Measurements from ENCODE around the gene SNAPC2.
"Not testable (repeated sequence)": the region's sequence is repeated elsewhere in the genome, so short reads cannot be mapped to it uniquely, and the experiment has no call there.

SNAPC2 gene

DNA sequence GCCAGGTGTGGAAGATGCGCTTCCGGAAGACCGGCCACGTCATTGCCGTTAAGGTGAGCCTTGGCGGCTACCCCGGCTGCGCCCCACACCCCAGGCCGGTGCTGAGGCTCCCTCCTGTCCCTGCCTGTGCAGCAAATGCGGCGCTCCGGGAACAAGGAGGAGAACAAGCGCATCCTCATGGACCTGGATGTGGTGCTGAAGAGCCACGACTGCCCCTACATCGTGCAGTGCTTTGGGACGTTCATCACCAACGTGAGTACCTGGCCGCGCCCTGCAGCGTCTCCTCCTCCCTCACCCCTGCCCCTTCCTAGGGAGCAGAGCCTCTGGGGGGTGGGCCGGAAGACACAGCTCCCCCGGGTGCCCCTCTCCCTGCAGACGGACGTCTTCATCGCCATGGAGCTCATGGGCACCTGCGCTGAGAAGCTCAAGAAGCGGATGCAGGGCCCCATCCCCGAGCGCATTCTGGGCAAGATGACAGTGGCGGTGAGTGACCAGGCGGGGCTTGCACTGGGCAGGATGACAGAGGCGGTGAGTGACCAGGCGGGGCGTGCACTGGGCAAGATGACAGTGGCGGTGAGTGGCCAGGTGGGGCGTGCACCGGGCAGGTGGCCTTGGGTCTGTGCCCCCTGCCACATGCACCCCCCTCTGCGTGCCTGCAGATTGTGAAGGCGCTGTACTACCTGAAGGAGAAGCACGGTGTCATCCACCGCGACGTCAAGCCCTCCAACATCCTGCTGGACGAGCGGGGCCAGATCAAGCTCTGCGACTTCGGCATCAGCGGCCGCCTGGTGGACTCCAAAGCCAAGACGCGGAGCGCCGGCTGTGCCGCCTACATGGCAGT, 9.6 kb upstream of the SNAPC2 start:
- Mint-ChIP-seq H3K4me1 (peaks cover 17% of the 10 kb centered on the region), H3K27ac (no peak overlapping the region), H3K27me3 (peaks cover 4% of the 10 kb centered on the region), H3K4me3 (no peak overlapping the region), H3K36me3 (peaks cover 24% of the 10 kb centered on the region), H3K9me3 (no peaks in the 10 kb centered on the region)
- no peak for DNase-seq (ENCODE audit: low spot score in 2 of 2)
- ATAC-seq (ENCODE audit: low read depth) = no peak

DNA sequence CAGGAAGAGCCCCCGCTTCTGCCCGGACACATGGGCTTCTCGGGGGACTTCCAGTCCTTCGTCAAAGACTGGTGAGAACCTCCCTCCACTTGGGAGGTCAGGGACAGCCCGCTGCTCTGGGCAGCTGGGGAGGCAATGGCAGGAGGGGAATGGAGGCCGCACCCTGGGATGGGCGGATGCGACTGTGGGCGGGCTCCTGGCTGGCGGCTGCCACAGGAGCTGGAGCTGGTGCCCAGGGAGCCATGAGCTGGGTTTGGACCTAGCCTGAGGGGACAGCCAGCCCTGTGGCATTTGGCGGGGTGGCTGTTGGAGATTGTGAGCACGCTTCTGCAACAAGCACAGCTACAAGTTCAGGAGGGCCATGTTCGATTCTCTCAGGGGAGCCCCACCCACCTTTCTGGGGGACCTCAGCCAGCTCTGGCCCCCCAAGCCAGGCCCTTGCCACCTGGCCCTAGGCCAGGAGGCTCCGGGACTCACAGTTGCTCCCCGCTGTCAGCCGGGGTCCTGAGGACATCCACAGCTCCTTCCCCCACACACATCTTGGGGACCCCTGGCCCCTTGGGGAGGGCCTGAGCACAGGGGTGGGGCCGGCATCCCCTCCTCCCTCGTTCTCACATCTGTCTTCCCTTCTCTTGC, 8.5 kb upstream of the SNAPC2 start:
- H3K4me3 Mint-ChIP-seq = no peak overlapping the region
- DNase-seq (ENCODE audit: low spot score in 2 of 2) = no peak
- H3K36me3 Mint-ChIP-seq = peaks cover 18% of the 10 kb centered on the region
- H3K9me3 Mint-ChIP-seq = no peaks in the 10 kb centered on the region
- ATAC-seq (ENCODE audit: low read depth) = no peak
- no peak overlapping the region for H3K27ac Mint-ChIP-seq
- H3K27me3 Mint-ChIP-seq = peaks cover 4% of the 10 kb centered on the region
- H3K4me1 Mint-ChIP-seq = peaks cover 15% of the 10 kb centered on the region

DNA sequence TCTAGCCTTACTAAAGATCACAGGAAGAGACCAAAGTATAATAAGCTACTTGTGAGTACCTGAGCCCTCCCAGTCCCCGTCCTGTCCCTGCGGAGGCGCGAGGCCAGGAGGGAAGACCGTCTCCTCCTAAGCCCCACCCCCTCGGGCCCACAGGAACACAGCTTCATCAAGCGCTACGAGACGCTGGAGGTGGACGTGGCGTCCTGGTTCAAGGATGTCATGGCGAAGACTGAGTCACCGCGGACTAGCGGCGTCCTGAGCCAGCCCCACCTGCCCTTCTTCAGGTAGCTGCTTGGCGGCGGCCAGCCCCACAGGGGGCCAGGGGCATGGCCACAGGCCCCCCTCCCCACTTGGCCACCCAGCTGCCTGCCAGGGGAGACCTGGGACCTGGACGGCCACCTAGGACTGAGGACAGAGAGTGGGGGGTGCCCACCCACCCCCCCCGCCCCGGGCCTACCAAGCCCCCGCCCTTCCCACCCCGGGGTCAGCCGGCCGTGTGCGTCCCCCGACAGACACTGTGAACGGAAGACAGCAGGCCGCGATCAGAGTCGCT, 7.9 kb upstream of the SNAPC2 start:
- Mint-ChIP-seq H3K36me3 (peaks cover 18% of the 10 kb centered on the region), H3K27me3 (peaks cover 4% of the 10 kb centered on the region), H3K27ac (no peak overlapping the region), H3K4me3 (no peak overlapping the region), H3K4me1 (peaks cover 12% of the 10 kb centered on the region), H3K9me3 (no peaks in the 10 kb centered on the region)
- ATAC-seq (ENCODE audit: low read depth) (no peak), DNase-seq (ENCODE audit: low spot score in 2 of 2) (no peak)

DNA sequence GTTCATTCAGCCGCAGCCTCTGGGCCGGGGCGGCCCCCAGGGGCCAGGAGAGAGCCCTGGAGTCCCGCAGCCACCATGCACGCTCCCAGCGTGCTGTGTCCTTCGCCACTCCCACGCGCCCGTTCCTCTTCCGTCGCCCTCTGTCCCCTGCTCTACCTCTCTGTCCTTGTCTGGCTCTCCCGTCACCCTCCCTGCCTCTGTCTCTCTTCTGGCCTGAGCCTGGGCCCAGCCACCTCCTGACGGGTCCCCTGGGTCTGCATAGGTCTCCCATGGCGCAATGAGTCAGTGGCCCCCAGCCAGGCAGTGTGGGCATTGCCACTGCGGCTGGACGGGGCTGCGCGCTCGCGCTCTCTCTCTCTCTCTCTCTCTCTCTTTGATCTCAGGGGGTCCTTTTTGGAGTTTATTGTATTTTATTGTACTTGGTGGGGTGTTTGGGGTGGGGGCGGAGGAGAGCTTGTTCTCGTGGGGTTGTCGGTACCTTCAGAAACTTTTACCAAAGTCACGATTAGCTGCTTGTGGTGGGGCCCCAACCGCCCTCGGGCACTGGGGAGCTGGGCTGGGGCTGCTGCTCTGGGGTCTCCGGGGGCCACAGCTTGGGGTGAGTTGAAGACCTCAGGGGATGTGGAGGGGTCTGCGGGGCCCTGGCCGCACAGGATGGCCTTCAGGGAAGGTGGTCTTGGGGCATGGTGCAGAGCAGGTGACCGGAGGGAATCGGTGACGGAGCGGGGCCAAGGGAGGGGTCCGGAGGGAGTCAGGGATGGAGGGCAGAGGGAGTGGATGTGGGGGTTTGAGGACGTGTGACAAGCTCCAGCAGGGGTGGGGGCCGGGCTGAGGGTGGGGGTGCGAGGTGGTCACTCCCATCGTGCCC, 7.2 kb upstream of the SNAPC2 start:
- no peak overlapping the region for H3K27ac Mint-ChIP-seq
- peaks cover 17% of the 10 kb centered on the region for H3K36me3 Mint-ChIP-seq
- peaks cover 7% of the 10 kb centered on the region for H3K27me3 Mint-ChIP-seq
- no peak overlapping the region for H3K4me3 Mint-ChIP-seq
- H3K4me1 Mint-ChIP-seq = peaks cover 11% of the 10 kb centered on the region
- DNase-seq (ENCODE audit: low spot score in 2 of 2) (no peak), ATAC-seq (ENCODE audit: low read depth) (no peak)
- no peaks in the 10 kb centered on the region for H3K9me3 Mint-ChIP-seq

DNA sequence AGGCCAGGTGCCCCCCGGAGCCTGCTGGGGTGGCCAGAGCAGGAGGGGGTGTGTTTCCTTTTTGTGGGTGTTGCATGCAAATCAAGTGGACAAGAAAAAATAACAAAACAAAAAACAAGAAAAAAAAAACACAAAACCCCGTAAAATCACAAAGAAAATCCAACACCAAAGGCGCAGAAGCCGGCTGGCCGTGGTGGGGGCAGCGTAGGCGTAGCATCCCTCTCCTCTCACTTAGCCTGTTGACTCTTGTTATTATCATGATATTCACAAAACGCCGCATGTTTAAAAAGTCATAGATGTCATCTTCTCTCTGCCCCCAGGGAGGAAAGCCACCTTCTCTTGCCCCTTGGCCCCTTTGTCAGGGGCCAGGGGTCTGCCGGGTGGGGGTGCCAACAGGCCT, 6.5 kb upstream of the SNAPC2 start:
- Mint-ChIP-seq H3K36me3 (peaks cover 17% of the 10 kb centered on the region), H3K27ac (no peak overlapping the region), H3K27me3 (peaks cover 8% of the 10 kb centered on the region), H3K9me3 (no peaks in the 10 kb centered on the region), H3K4me3 (no peak overlapping the region), H3K4me1 (peaks cover 12% of the 10 kb centered on the region)
- no peak for ATAC-seq (ENCODE audit: low read depth)
- no peak for DNase-seq (ENCODE audit: low spot score in 2 of 2)

DNA sequence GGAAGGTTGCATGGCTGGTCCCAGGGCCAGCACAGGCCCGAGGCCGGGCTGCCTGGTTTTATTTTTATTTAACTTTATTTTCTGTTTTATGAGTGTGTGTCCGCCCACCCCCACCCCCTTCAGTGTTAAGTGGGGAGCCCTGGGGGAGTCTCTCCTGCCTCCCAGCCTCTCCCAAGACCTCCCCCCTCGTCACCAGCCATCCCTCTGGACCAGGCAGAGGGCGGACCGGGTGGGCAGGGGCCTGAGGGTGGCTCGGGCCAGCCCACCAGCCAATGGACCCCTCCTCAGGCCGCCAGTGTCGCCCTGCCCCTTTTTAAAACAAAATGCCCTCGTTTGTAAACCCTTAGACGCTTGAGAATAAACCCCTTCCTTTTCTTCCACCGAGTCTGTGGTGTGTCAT, 6.0 kb upstream of the SNAPC2 start:
- Mint-ChIP-seq H3K27ac (no peak overlapping the region), H3K4me3 (no peak overlapping the region), H3K4me1 (peaks cover 12% of the 10 kb centered on the region), H3K9me3 (no peaks in the 10 kb centered on the region), H3K27me3 (peaks cover 8% of the 10 kb centered on the region), H3K36me3 (peaks cover 17% of the 10 kb centered on the region)
- DNase-seq (ENCODE audit: low spot score in 2 of 2) (no peak), ATAC-seq (ENCODE audit: low read depth) (no peak)

DNA sequence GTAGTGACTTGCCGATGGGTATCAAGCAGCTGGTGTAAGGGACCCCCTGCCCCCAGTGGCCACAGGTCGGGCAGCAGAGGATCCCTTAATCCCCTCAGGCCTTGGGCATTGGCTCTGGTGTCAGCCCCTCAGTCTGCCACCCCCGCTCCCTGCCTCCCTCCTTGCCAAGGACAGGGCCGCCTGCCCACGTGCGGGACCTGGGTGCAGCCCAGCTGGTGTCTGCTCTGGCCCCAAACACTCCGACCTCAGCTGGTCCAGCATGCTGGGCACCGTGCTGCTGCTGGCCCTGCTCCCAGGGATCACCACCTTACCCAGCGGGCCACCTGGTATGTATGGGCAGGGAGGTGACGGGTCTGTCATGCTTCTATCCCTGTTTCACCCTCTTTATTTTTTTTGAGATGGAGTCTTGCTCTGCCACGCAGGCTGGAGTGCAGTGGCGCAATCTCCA, 5.5 kb upstream of the SNAPC2 start, which contains the start of gene TGFBR3L:
TSS of gene TGFBR3L (plus strand) at position 233 of the 448 bp plus-strand sequence.
- peaks cover 17% of the 10 kb centered on the region for H3K36me3 Mint-ChIP-seq
- H3K27ac Mint-ChIP-seq = no peak within 1 kb of the TSS
- H3K4me3 Mint-ChIP-seq = peak within 1 kb of the TSS; percentile 61
- peaks cover 14% of the 10 kb centered on the region for H3K4me1 Mint-ChIP-seq
- ATAC-seq (ENCODE audit: low read depth) = no peak
- peaks cover 9% of the 10 kb centered on the region for H3K27me3 Mint-ChIP-seq
- DNase-seq (ENCODE audit: low spot score in 2 of 2) = no peak
- no peaks in the 10 kb centered on the region for H3K9me3 Mint-ChIP-seq

DNA sequence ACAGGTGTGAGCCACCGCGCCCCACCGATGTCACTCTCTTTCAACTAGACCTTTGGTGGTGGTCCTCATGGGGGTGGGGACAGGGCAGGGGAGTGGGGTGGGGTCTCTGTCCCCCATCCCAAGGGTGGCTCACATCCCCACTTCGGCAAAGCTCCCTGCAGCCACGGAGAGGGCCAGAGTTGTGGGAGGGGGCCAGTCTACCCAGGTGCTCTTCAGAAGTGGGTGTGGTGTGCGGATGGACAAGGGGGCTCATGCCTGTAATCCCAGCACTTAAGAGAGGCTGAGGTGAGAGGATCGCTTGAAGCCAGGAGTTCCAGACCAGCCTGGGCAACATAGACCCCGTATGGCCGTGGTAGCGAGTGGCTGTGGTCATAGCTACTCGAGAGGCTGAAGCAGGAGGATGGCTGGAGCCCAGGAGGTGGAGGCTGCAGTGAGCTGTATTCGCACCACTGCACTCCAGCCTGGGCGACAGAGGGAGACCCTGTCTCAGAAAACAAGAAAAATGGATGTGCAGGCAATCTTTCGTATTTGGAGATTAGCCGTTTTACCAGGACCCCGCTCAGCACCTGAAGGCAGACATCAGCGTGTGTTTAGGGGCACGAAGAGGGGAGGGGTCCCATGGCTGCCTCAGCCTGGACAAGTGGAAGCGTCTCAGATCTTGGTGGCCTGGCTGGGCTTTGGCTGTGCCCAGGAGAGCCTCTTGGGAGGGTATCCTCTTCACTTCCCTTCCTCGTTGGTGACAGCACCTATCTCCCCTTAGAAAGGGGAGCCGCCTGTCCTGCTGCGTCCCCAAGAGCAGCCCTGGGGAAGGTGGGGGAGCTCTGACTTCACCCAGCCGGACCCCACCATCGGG, 4.7 kb upstream of the SNAPC2 start:
- Mint-ChIP-seq H3K9me3 (no peaks in the 10 kb centered on the region), H3K27me3 (peaks cover 10% of the 10 kb centered on the region), H3K4me1 (peaks cover 19% of the 10 kb centered on the region), H3K4me3 (peak overlapping the region; percentile 61), H3K36me3 (peaks cover 16% of the 10 kb centered on the region), H3K27ac (no peak overlapping the region)
- DNase-seq (ENCODE audit: low spot score in 2 of 2) (no peak), ATAC-seq (ENCODE audit: low read depth) (no peak)

DNA sequence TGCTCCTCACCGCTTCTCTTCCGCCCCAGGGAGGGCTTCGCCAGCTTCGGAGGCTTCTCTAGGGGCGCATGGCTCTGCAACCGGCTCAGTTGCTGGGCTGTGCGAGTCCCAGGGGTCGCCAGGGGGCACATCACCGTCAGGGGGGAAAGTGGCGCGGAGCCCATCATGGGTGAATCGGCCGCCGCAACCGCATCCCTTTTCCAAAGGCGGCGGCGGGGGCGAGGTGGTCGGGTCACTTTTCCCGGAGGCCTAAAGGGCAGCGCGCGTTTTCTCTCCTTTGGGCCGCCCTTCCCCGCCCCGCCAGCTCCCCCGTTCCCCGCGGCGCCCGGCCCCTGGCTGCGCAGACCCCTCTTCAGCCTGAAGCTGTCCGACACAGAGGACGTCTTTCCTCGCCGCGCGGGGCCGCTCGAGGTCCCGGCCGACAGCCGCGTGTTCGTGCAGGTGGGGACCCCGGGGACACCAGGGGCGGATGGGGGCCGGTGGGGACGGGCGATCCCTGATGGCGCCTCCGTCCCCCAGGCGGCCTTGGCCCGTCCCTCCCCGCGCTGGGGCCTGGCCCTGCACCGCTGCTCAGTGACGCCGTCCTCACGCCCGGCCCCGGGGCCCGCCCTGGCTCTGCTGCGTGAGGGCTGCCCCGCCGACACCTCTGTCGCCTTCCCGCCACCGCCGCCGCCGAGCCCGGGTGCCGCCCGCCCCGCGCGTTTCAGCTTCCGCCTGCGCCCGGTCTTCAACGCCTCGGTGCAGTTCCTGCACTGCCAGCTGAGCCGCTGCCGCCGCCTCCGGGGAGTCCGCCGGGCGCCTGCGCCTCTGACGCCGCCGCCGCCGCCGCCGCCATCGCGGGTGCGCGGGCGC, 3.8 kb upstream of the SNAPC2 start:
- peaks cover 10% of the 10 kb centered on the region for H3K27me3 Mint-ChIP-seq

DNA sequence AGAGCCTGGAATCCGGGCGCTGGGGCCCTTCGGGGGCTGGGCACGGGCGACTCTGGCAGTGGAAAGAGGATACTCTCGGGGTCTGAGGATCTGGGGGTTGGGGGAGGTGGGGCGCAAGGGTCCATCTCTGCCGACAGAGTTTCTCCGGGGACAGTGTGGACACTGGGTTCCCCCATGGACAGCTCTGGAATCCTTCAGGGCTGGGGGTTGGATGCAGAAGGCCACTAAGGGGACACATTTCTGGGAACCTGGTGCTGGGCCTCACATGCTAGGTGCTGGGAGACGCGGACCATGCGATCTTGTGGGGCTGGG, 3.2 kb upstream of the SNAPC2 start:
- DNase-seq (ENCODE audit: low spot score in 2 of 2) (no peak), ATAC-seq (ENCODE audit: low read depth) (no peak)
- H3K4me1 Mint-ChIP-seq = peaks cover 22% of the 10 kb centered on the region
- H3K9me3 Mint-ChIP-seq = no peaks in the 10 kb centered on the region
- peaks cover 10% of the 10 kb centered on the region for H3K27me3 Mint-ChIP-seq
- no peak overlapping the region for H3K27ac Mint-ChIP-seq
- H3K4me3 Mint-ChIP-seq = peak overlapping the region; percentile 67
- H3K36me3 Mint-ChIP-seq = peaks cover 7% of the 10 kb centered on the region

More for the DNA sequence above, 3.8 kb upstream of the SNAPC2 start:
- no peak for ATAC-seq (ENCODE audit: low read depth)
- Mint-ChIP-seq H3K36me3 (peaks cover 10% of the 10 kb centered on the region), H3K4me1 (peaks cover 22% of the 10 kb centered on the region), H3K27ac (no peak overlapping the region), H3K9me3 (no peaks in the 10 kb centered on the region), H3K4me3 (peak overlapping the region; percentile 67)
- DNase-seq (ENCODE audit: low spot score in 2 of 2) = peak in 1 of 2 donors; percentile 69

DNA sequence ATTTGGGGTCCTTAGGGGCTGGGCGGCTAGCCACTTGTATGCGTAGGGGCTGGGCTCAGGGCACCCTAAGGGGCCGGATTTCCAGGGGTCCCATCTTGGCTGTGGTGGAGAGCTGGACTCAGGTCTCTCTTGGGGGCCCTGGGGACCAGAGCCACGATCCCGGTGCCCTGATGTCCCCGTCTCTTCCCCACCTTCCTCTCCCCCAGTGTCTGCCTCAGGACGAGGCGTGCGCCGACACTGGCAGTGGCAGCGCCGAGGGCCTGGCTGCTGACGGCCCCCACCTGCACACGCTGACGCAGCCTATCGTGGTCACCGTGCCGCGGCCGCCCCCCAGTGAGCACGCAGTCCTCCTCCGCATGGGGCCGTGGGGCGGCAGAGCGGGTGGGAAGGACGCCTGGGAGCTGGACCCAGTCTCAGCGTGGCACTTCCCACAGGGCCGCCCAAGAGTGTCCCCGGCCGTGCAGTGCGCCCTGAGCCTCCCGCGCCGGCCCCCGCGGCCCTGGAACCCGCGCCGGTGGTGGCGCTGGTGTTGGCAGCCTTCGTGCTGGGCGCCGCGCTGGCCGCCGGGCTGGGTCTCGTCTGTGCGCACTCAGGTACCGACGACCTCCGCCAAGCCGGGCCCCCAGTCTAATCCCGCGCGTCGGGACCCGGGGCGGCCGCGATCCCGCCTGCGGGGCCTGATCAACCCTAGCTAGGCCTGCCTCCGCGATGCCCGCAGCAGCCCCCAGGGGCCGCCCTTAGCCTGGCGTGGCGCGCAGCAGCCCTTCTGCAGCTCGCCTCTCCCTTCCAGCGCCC, 2.7 kb upstream of the SNAPC2 start:
- peaks cover 22% of the 10 kb centered on the region for H3K4me1 Mint-ChIP-seq
- no peaks in the 10 kb centered on the region for H3K9me3 Mint-ChIP-seq
- peak overlapping the region; percentile 68 for H3K4me3 Mint-ChIP-seq
- DNase-seq (ENCODE audit: low spot score in 2 of 2) (peak in 1 of 2 donors; percentile 69), ATAC-seq (ENCODE audit: low read depth) (peak; percentile 21)
- no peak overlapping the region for H3K27ac Mint-ChIP-seq
- H3K36me3 Mint-ChIP-seq = peaks cover 8% of the 10 kb centered on the region
- H3K27me3 Mint-ChIP-seq = peaks cover 10% of the 10 kb centered on the region

DNA sequence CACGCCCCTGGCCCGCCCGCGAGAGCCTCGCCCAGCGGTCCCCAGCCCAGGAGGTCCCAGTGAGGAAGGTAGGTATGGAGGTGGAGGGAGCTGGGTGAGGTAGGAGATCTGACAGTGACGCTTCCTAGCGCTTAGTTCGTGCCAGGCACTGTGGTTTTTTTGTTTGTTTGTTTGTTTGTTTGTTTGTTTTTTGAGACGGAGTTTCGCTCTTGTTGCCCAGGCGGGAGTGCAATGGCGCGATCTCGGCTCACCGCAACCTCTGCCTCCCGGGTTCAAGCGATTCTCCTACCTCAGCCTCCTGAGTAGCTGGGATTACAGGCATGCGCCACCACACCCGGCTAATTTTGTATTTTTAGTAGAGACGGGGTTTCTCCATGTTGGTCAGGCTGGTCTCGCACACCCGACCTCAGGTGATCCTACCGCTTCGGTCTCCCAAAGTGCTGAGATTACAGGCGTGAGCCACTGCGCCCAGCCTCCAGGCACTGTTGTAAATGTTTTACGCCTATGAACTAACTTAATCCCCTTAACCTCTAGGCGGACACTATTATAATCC, 2.0 kb upstream of the SNAPC2 start:
- not testable (repeated sequence) for H3K27ac Mint-ChIP-seq; DNase-seq (ENCODE audit: low spot score in 2 of 2); H3K36me3 Mint-ChIP-seq; ATAC-seq (ENCODE audit: low read depth); H3K9me3 Mint-ChIP-seq; H3K27me3 Mint-ChIP-seq
- peaks cover 21% of the 10 kb centered on the region for H3K4me1 Mint-ChIP-seq
- H3K4me3 Mint-ChIP-seq = peak overlapping the region; percentile 68
